Prostate gland (tissue), 2 donors: ENCODE data around the gene CASP10.

ENCODE experiments used
- CTCF ChIP-seq, 4 experiments: fragments of 200-600 bp in 2 of 4; fragments of 450-650 bp in 2 of 4; sonication (generic) in 2 of 4; IDR thresholded peaks; 1 replicate in 3 of 4; 2 replicates in 1 of 4; pipeline ENCODE4 v1.5.1; 2016 to 2019; ENCODE audit warnings: antibody characterized with exemption in 4 of 4, mild to moderate bottlenecking in 2 of 4, moderate library complexity in 2 of 4
- POLR2A ChIP-seq: fragments of 450-650 bp; IDR thresholded peaks from one replicate; pipeline ENCODE4 v1.6.1; 2016; ENCODE audit warnings: antibody characterized with exemption, mild to moderate bottlenecking
- POLR2AphosphoS5 ChIP-seq: sonication (generic); formaldehyde crosslinking; IDR thresholded peaks from one replicate; pipeline ENCODE4 v1.6.1; 2017; ENCODE audit warnings: antibody characterized with exemption

DNA sequence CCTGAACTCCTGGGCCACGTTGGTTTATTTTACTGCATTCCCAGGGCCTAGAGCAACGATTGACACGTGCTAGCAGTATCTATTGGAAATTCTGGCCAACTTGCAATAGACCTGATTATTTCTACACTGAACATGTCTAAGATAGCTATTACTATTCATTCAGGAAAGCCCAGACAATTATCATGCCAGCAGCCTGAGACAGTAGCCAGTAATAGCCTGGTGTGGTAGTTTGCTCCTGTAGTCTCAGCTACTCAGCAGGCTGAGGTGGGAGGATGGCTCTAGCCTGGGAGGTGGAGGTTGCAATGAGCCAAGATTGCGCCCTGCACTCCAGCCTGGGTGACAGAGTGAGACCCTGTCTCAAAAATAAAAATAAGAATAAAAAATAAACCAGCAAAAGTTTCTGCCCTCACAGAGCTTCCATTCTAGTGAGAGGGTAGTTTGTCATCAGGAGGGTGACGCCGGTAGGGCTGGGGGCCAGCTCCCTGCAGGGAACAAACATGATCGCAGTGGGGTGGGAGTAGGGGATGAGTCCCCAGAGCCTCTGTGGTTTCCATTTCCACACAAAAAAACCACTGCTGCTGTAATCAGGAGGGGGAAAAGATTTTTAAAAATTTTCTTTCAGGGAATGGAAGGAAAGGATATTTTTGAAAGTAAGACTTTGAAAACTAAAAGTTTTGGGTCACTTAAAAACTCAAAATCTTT, 81.7 kb downstream of the CASP10 start:
- TF ChIP-seq CTCF (IDR thresholded peaks at IDR 0.05) (no peak), POLR2AphosphoS5 (no peak), POLR2A (no peak)
